ENCODE data around the gene CES4A.

CES4A gene

DNA sequence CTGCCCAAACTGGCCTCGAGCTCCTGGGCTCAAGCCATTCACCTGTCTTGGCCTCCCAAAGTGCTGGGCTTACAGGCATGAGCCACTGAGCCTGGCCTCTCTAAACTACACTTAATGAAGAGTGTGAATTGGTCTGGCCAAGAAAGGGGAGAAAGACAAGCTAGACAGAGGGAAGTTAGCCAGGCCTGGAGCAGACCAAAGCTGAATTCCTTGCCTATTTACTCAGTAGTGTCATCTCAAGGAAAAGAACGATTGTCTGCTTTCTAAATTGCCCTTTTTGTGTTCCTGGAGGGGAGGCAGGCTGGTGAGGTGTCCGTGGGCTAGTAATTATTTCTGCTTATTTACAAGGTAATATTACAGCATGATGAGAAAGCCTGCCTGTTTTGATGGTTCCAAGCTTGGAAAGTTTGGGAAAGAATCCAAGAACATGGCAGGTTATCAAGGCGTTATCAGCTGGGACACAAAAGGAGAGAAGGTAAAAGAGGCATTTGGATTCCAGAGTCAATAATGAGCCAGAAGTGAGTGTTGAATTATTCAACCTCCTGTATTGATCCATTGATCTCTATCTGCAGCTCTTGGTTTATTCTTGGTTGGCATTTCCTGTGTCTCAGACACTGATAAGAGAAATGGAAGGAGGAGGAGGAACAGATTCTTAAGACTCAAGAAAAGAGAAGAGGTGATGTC is 34.3 kb downstream of the CES4A start:
- no peak overlapping the region for H2BK12ac ChIP-seq (ENCODE audit: low read length)
- no peak overlapping the region for H3K27ac ChIP-seq (replicated peaks; ENCODE audit: low read length)
- no peaks in the 10 kb centered on the region for H3K79me1 ChIP-seq (ENCODE audit: low read depth, low read length)
- no peak overlapping the region for H3K14ac ChIP-seq (ENCODE audit: low read length)
- H3K4me3 ChIP-seq (ENCODE audit: low read length in 2 of 2) = no peak overlapping the region
- no peaks in the 10 kb centered on the region for H3K9me3 ChIP-seq (replicated peaks in 1 of 2; ENCODE audit: control insufficient read depth in 2 of 2, insufficient read depth in 1 of 2, low read depth in 1 of 2, low read length in 2 of 2)
- H4K91ac ChIP-seq (ENCODE audit: low read depth, low read length, poor library complexity) = no peak overlapping the region
- no peak overlapping the region for H2AK5ac ChIP-seq (ENCODE audit: low read depth, low read length)
- H3K18ac ChIP-seq (ENCODE audit: low read length) = no peak overlapping the region
- no peak overlapping the region for H2BK15ac ChIP-seq (ENCODE audit: low read length)
- no peak overlapping the region for H2BK120ac ChIP-seq (ENCODE audit: low read depth, low read length)
- no CpG with 5 or more reads among the region's 4 CpGs for WGBS, 2 donors (ENCODE audit: extremely low coverage in 2 of 2, insufficient read length in 2 of 2, insufficient replicate concordance in 1 of 2)
- H2BK5ac ChIP-seq (ENCODE audit: low read length) = no peak overlapping the region
- H3K36me3 ChIP-seq (replicated peaks in 1 of 2; ENCODE audit: control insufficient read depth in 2 of 2, insufficient read depth in 2 of 2, low read length in 2 of 2) = no peaks in the 10 kb centered on the region
- no peak overlapping the region for H2AFZ ChIP-seq (ENCODE audit: low read length)
- no peak for DNase-seq (ENCODE audit: low spot score)
- no peak overlapping the region for H3K23ac ChIP-seq (ENCODE audit: low read depth, low read length, poor library complexity)
- no peak overlapping the region for H4K8ac ChIP-seq (ENCODE audit: low read depth, low read length)
- peaks cover 0 to under 1% (median 0%) of the 10 kb centered on the region in 3 experiments for H3K27me3 ChIP-seq (ENCODE audit: control insufficient read depth in 3 of 3, insufficient read depth in 3 of 3, low read depth in 1 of 3, low read length in 3 of 3)
- no peak overlapping the region for H3K4ac ChIP-seq (ENCODE audit: low read length)
- H3K4me1 ChIP-seq (ENCODE audit: control insufficient read depth in 2 of 2, insufficient read depth in 1 of 2, low read depth in 1 of 2, low read length in 2 of 2) = peaks cover 0 to 3% of the 10 kb centered on the region in 2 donors
- no peak overlapping the region for H3K9ac ChIP-seq (ENCODE audit: low read depth, low read length, poor library complexity)
- no peak overlapping the region for H3K4me2 ChIP-seq (ENCODE audit: insufficient read depth, low read length, poor library complexity, severe bottlenecking)

- Histone ChIP-seq H3K9ac (ENCODE audit: low read depth, low read length, poor library complexity) (no peak overlapping the region), H3K4me1 (ENCODE audit: control insufficient read depth in 2 of 2, insufficient read depth in 1 of 2, low read depth in 1 of 2, low read length in 2 of 2) (peaks cover 0 to 4% of the 10 kb centered on the region in 2 donors)
Observed at GRCh38 chr16:67023689-67024088, 35.3 kb downstream of the CES4A start.

GRCh38 chr16:67024384-67025209 is 36.2 kb downstream of the CES4A start:
- no CpG with 5 or more reads among the region's 4 CpGs for WGBS, 2 donors (ENCODE audit: extremely low coverage in 2 of 2, insufficient read length in 2 of 2, insufficient replicate concordance in 1 of 2)
- Histone ChIP-seq H3K36me3 (replicated peaks in 1 of 2; ENCODE audit: control insufficient read depth in 2 of 2, insufficient read depth in 2 of 2, low read length in 2 of 2) (no peaks in the 10 kb centered on the region), H3K23ac (ENCODE audit: low read depth, low read length, poor library complexity) (no peak overlapping the region), H3K14ac (ENCODE audit: low read length) (no peak overlapping the region), H2BK5ac (ENCODE audit: low read length) (no peak overlapping the region), H3K9ac (ENCODE audit: low read depth, low read length, poor library complexity) (no peak overlapping the region), H2BK15ac (ENCODE audit: low read length) (no peak overlapping the region), H2AFZ (ENCODE audit: low read length) (no peak overlapping the region), H3K27ac (replicated peaks; ENCODE audit: low read length) (no peak overlapping the region), H2BK12ac (ENCODE audit: low read length) (no peak overlapping the region), H3K4me2 (ENCODE audit: insufficient read depth, low read length, poor library complexity, severe bottlenecking) (no peak overlapping the region), H3K4me1 (ENCODE audit: control insufficient read depth in 2 of 2, insufficient read depth in 1 of 2, low read depth in 1 of 2, low read length in 2 of 2) (peaks cover 0 to 4% of the 10 kb centered on the region in 2 donors), H4K8ac (ENCODE audit: low read depth, low read length) (no peak overlapping the region), H2BK120ac (ENCODE audit: low read depth, low read length) (no peak overlapping the region), H3K79me1 (ENCODE audit: low read depth, low read length) (peaks cover 6% of the 10 kb centered on the region), H2AK5ac (ENCODE audit: low read depth, low read length) (no peak overlapping the region), H3K4me3 (ENCODE audit: low read length in 2 of 2) (no peak overlapping the region), H4K91ac (ENCODE audit: low read depth, low read length, poor library complexity) (no peak overlapping the region), H3K9me3 (replicated peaks in 1 of 2; ENCODE audit: control insufficient read depth in 2 of 2, insufficient read depth in 1 of 2, low read depth in 1 of 2, low read length in 2 of 2) (no peaks in the 10 kb centered on the region), H3K18ac (ENCODE audit: low read length) (no peak overlapping the region), H3K4ac (ENCODE audit: low read length) (no peak overlapping the region), H3K27me3 (ENCODE audit: control insufficient read depth in 3 of 3, insufficient read depth in 3 of 3, low read depth in 1 of 3, low read length in 3 of 3) (no peaks in the 10 kb centered on the region)
- DNase-seq (ENCODE audit: low spot score) = no peak

More at GRCh38 chr16:67023689-67024088, 35.3 kb downstream of the CES4A start:
- Histone ChIP-seq H2BK12ac (ENCODE audit: low read length) (no peak overlapping the region), H2BK15ac (ENCODE audit: low read length) (no peak overlapping the region), H3K36me3 (replicated peaks in 1 of 2; ENCODE audit: control insufficient read depth in 2 of 2, insufficient read depth in 2 of 2, low read length in 2 of 2) (no peaks in the 10 kb centered on the region), H3K14ac (ENCODE audit: low read length) (no peak overlapping the region), H3K27ac (replicated peaks; ENCODE audit: low read length) (no peak overlapping the region), H2BK5ac (ENCODE audit: low read length) (no peak overlapping the region), H3K4me2 (ENCODE audit: insufficient read depth, low read length, poor library complexity, severe bottlenecking) (no peak overlapping the region), H4K8ac (ENCODE audit: low read depth, low read length) (no peak overlapping the region), H3K4ac (ENCODE audit: low read length) (no peak overlapping the region), H3K4me3 (ENCODE audit: low read length in 2 of 2) (no peak overlapping the region), H4K91ac (ENCODE audit: low read depth, low read length, poor library complexity) (no peak overlapping the region), H2AFZ (ENCODE audit: low read length) (no peak overlapping the region), H3K23ac (ENCODE audit: low read depth, low read length, poor library complexity) (no peak overlapping the region), H2AK5ac (ENCODE audit: low read depth, low read length) (no peak overlapping the region), H3K79me1 (ENCODE audit: low read depth, low read length) (no peaks in the 10 kb centered on the region), H3K27me3 (ENCODE audit: control insufficient read depth in 3 of 3, insufficient read depth in 3 of 3, low read depth in 1 of 3, low read length in 3 of 3) (no peaks in the 10 kb centered on the region), H3K18ac (ENCODE audit: low read length) (no peak overlapping the region), H3K9me3 (replicated peaks in 1 of 2; ENCODE audit: control insufficient read depth in 2 of 2, insufficient read depth in 1 of 2, low read depth in 1 of 2, low read length in 2 of 2) (no peaks in the 10 kb centered on the region), H2BK120ac (ENCODE audit: low read depth, low read length) (no peak overlapping the region)
- no peak for DNase-seq (ENCODE audit: low spot score)
- WGBS, 2 donors (ENCODE audit: extremely low coverage in 2 of 2, insufficient read length in 2 of 2, insufficient replicate concordance in 1 of 2) = no CpG with 5 or more reads among the region's 1 CpG

GRCh38 chr16:67025210-67025550 is 36.8 kb downstream of the CES4A start:
- Histone ChIP-seq H2AFZ (ENCODE audit: low read length) (no peak overlapping the region), H3K4ac (ENCODE audit: low read length) (no peak overlapping the region), H3K27me3 (ENCODE audit: control insufficient read depth in 3 of 3, insufficient read depth in 3 of 3, low read depth in 1 of 3, low read length in 3 of 3) (no peaks in the 10 kb centered on the region), H4K8ac (ENCODE audit: low read depth, low read length) (no peak overlapping the region), H2BK15ac (ENCODE audit: low read length) (no peak overlapping the region), H3K36me3 (replicated peaks in 1 of 2; ENCODE audit: control insufficient read depth in 2 of 2, insufficient read depth in 2 of 2, low read length in 2 of 2) (no peaks in the 10 kb centered on the region), H3K14ac (ENCODE audit: low read length) (no peak overlapping the region), H2BK120ac (ENCODE audit: low read depth, low read length) (no peak overlapping the region), H4K91ac (ENCODE audit: low read depth, low read length, poor library complexity) (no peak overlapping the region), H2BK12ac (ENCODE audit: low read length) (no peak overlapping the region), H3K9ac (ENCODE audit: low read depth, low read length, poor library complexity) (no peak overlapping the region), H3K4me3 (ENCODE audit: low read length in 2 of 2) (no peak overlapping the region), H3K27ac (replicated peaks; ENCODE audit: low read length) (no peak overlapping the region), H3K23ac (ENCODE audit: low read depth, low read length, poor library complexity) (no peak overlapping the region), H3K9me3 (replicated peaks in 1 of 2; ENCODE audit: control insufficient read depth in 2 of 2, insufficient read depth in 1 of 2, low read depth in 1 of 2, low read length in 2 of 2) (no peaks in the 10 kb centered on the region), H3K18ac (ENCODE audit: low read length) (no peak overlapping the region), H3K4me2 (ENCODE audit: insufficient read depth, low read length, poor library complexity, severe bottlenecking) (no peak overlapping the region), H2BK5ac (ENCODE audit: low read length) (no peak overlapping the region), H3K4me1 (ENCODE audit: control insufficient read depth in 2 of 2, insufficient read depth in 1 of 2, low read depth in 1 of 2, low read length in 2 of 2) (peaks cover 0 to 4% of the 10 kb centered on the region in 2 donors), H2AK5ac (ENCODE audit: low read depth, low read length) (no peak overlapping the region), H3K79me1 (ENCODE audit: low read depth, low read length) (peaks cover 9% of the 10 kb centered on the region)
- no peak for DNase-seq (ENCODE audit: low spot score)
